IMR-90 (cell line): Measurements from ENCODE around the gene HDGF. TPM values are rescaled to one million over a fixed set of nuclear protein-coding genes. Genes with fewer than 3 reads are reported as not detected.

ENCODE experiments used
- ATAC-seq: fragments of 200-7000 bp; cut with Tn5 transposase; 2 replicates; pipeline ENCODE4 v1.9.1; 2020; ENCODE audit warnings: low read depth, mild to moderate bottlenecking, moderate library complexity
- BruUV-seq: library from RNA; stranded (reverse); fragments of 400-500 nt; replicated peaks from 2 replicates; lab custom pipeline; 2021; lab: Mats Ljungman, UMichigan
- CTCF ChIA-PET: fragments of 300-600 bp; formaldehyde crosslinking; extraction: SDS; loops from one replicate; lab custom pipeline; 2021; ENCODE audit warnings: antibody characterized with exemption; lab: Yijun Ruan, JAX
- POLR2A ChIA-PET: fragments of 300-600 bp; sonication (Branson Sonifier 250); formaldehyde crosslinking; loops from one replicate; lab custom pipeline; 2022; ENCODE audit warnings: antibody characterized with exemption; ENCODE audit not compliant: unreplicated experiment; lab: Charles Lee
- DNase-seq: peaks from one replicate; pipeline ENCODE4 v3.0.0; 2013
- H2AFZ ChIP-seq: replicated peaks from 2 replicates; pipeline ENCODE3; 2013; ENCODE audit warnings: low read length, mild to moderate bottlenecking; ENCODE audit not compliant: poor library complexity
- H2AK5ac ChIP-seq: 2 replicates; pipeline ENCODE4 v1.6.1; 2013; ENCODE audit warnings: low read depth, low read length, inconsistent platforms
- H2AK9ac ChIP-seq: replicated peaks from 2 replicates; pipeline ENCODE3; 2013; ENCODE audit warnings: mild to moderate bottlenecking, low read depth, low read length, moderate library complexity; ENCODE audit not compliant: poor library complexity
- H2BK120ac ChIP-seq: 2 replicates; pipeline ENCODE4 v1.6.1; 2013; ENCODE audit warnings: low read depth, low read length, inconsistent platforms
- H2BK15ac ChIP-seq: 3 replicates; pipeline ENCODE4 v1.6.1; 2013; ENCODE audit warnings: low read depth, low read length, inconsistent platforms
- H2BK20ac ChIP-seq: 2 replicates; pipeline ENCODE4 v1.6.1; 2013; ENCODE audit warnings: low read depth, mild to moderate bottlenecking, inconsistent platforms, low read length, moderate library complexity
- H2BK5ac ChIP-seq: 2 replicates; pipeline ENCODE4 v1.6.1; 2013; ENCODE audit warnings: mild to moderate bottlenecking, low read depth, low read length, inconsistent platforms; ENCODE audit not compliant: poor library complexity, severe bottlenecking
- H3K14ac ChIP-seq: replicated peaks from 2 replicates; pipeline ENCODE4 v1.6.1; 2013; ENCODE audit warnings: low read depth, low read length, inconsistent platforms
- H3K18ac ChIP-seq: 2 replicates; pipeline ENCODE4 v1.6.1; 2013; ENCODE audit warnings: low read depth, low read length, control low read depth
- H3K23ac ChIP-seq: 2 replicates; pipeline ENCODE4 v1.6.1; 2013; ENCODE audit warnings: low read depth, low read length, inconsistent platforms
- H3K27ac ChIP-seq: 2 replicates; pipeline ENCODE4 v1.5.1; 2013; ENCODE audit warnings: mild to moderate bottlenecking, control low read depth, low read length; ENCODE audit not compliant: insufficient read depth
- H3K27me3 ChIP-seq: 2 replicates; pipeline ENCODE4 v1.6.1; 2013; ENCODE audit warnings: low read length; ENCODE audit not compliant: control insufficient read depth, insufficient read depth
- H3K36me3 ChIP-seq: 2 replicates; pipeline ENCODE4 v1.6.1; 2013; ENCODE audit warnings: low read length, mixed read lengths; ENCODE audit not compliant: control insufficient read depth, insufficient read depth
- H3K4ac ChIP-seq: 2 replicates; pipeline ENCODE4 v1.6.1; 2013; ENCODE audit warnings: low read depth, low read length, inconsistent platforms
- H3K4me1 ChIP-seq: 2 replicates; pipeline ENCODE4 v1.6.1; 2013; ENCODE audit warnings: low read length, mixed read lengths; ENCODE audit not compliant: control insufficient read depth, insufficient read depth
- H3K4me2 ChIP-seq: 2 replicates; pipeline ENCODE4 v1.6.1; 2013; ENCODE audit warnings: low read depth, mild to moderate bottlenecking, control low read depth, low read length, moderate library complexity
- H3K4me3 ChIP-seq: 2 replicates; pipeline ENCODE4 v1.5.1; 2013; ENCODE audit warnings: low read depth, mild to moderate bottlenecking, control low read depth, low read length, moderate library complexity; ENCODE audit not compliant: insufficient read depth
- H3K56ac ChIP-seq: 2 replicates; pipeline ENCODE4 v1.6.1; 2013; ENCODE audit warnings: low read length, inconsistent platforms; ENCODE audit not compliant: insufficient read depth; ENCODE audit errors: extremely low read depth
- H3K79me1 ChIP-seq, 2 experiments: 2 replicates each; pipeline ENCODE4 v1.6.1; 2013; ENCODE audit warnings: low read length in 2 of 2, inconsistent platforms in 1 of 2, low read depth in 1 of 2
- H3K9ac ChIP-seq: 2 replicates; pipeline ENCODE4 v1.6.1; 2013; ENCODE audit warnings: low read depth, low read length, control low read depth
- H3K9me1 ChIP-seq: 2 replicates; pipeline ENCODE4 v1.6.1; 2013; ENCODE audit warnings: low read length, inconsistent platforms; ENCODE audit not compliant: insufficient read depth
- H3K9me3 ChIP-seq: 2 replicates; pipeline ENCODE4 v1.6.1; 2013; ENCODE audit warnings: low read length; ENCODE audit not compliant: control insufficient read depth, insufficient read depth
- H4K20me1 ChIP-seq: 2 replicates; pipeline ENCODE4 v1.6.1; 2013; ENCODE audit warnings: low read length, inconsistent platforms; ENCODE audit not compliant: insufficient read depth
- H4K5ac ChIP-seq: 2 replicates; pipeline ENCODE4 v1.6.1; 2013; ENCODE audit warnings: mild to moderate bottlenecking, low read depth, low read length, control low read depth
- H4K8ac ChIP-seq, 2 experiments: 2 replicates each; pipeline ENCODE4 v1.6.1; 2013; ENCODE audit warnings: low read depth in 2 of 2, low read length in 2 of 2, control low read depth in 1 of 2, inconsistent platforms in 1 of 2
- H4K91ac ChIP-seq: 2 replicates; pipeline ENCODE4 v1.6.1; 2013; ENCODE audit warnings: low read depth, low read length, inconsistent platforms; ENCODE audit not compliant: insufficient read depth
- MXI1 ChIP-seq: IDR thresholded peaks from 2 replicates; pipeline ENCODE4 v1.6.1; 2012; ENCODE audit warnings: low read depth, mild to moderate bottlenecking, low read length, moderate library complexity, borderline replicate concordance
- NFE2L2 ChIP-seq: fragments of 150-350 bp; IDR thresholded peaks from 2 replicates; pipeline ENCODE4 v1.6.1; 2016; ENCODE audit warnings: low read depth, mild to moderate bottlenecking, low read length
- SMC3 ChIP-seq: fragments of 150-350 bp; IDR thresholded peaks from 2 replicates; pipeline ENCODE4 v1.6.1; 2016; ENCODE audit warnings: low read depth, mild to moderate bottlenecking, antibody characterized with exemption, low read length, moderate library complexity
- WGBS, 2 experiments: methylation state at CpG; one replicate each; pipeline versions ENCODE4 v1.1.5 to v1.1.7; 2013; ENCODE audit warnings: missing lambda C conversion rate in 2 of 2; ENCODE audit not compliant: insufficient read length in 1 of 2; ENCODE audit errors: extremely low coverage in 2 of 2; 5-methylcytosine and 5-hydroxymethylcytosine counted together
- dilution Hi-C: fragments of 300-500 bp; cut with HindIII; formaldehyde crosslinking; loops from one replicate; pipeline ENCODE4 v1.14.3; 2018; ENCODE audit warnings: low sequenced_read_pairs; ENCODE audit not compliant: unreplicated experiment
- in situ Hi-C: fragments of 300-500 bp; cut with MboI; formaldehyde crosslinking; loops from 3 replicates; pipeline ENCODE4 v1.14.3; 2019; ENCODE audit warnings: low sequenced_read_pairs, inconsistent platforms, mixed read lengths
- intact Hi-C: fragments of 100-400 bp; cut with micrococcal nuclease; formaldehyde crosslinking; loops from 2 replicates; pipeline ENCODE4 v1.10.0; 2022
- polyA plus RNA-seq, 3 experiments: library from polyadenylated mRNA; depleted of rRNA; stranded (reverse); fragments of >200 nt; gene quantifications; 2 replicates each; pipeline ENCODE4 v1.2.3, GENCODE V29; 2012; ENCODE audit warnings: low replicate concordance in 1 of 3
- total RNA-seq: library from RNA; depleted of rRNA; stranded (reverse); fragments of >200 nt; gene quantifications from 2 replicates; pipeline ENCODE4 v1.2.3, GENCODE V29; 2012

Gene HDGF
- total and polyA plus RNA-seq, 2 of the 4 experiments (the other 2 are of a cell fraction) = 94.6 to 123 TPM

DNA sequence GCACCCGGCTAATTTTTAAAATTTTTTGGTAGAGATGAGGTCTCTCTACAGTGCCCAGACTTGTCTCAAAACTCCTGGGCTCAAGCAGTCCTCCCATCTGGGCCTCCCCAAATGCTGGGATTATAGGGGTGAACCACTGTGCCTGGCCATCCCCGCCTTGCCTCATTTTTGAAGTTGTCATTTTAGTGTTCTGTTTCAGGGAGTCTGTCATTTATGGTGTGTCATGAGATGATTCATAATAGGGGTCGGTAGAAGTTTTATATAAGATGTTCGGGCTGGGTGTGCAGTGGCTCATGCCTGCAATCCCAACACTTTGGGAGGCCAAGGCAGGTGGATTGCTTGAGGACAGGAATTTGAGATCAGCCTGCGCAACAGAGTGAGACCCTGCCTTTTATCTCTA lies 24.3 kb upstream of the HDGF start:
- no peak overlapping the region for H3K4ac ChIP-seq
- H3K27me3 ChIP-seq = no peaks in the 10 kb centered on the region
- CTCF ChIA-PET = no interaction called here
- no peak overlapping the region for H3K23ac ChIP-seq
- no peak overlapping the region for H4K5ac ChIP-seq
- H3K9me3 ChIP-seq = no peaks in the 10 kb centered on the region
- peaks cover 13% of the 10 kb centered on the region for H3K9me1 ChIP-seq
- DNase-seq = no peak
- in situ Hi-C loops (no loop called here), dilution Hi-C loops (no loop called here), intact Hi-C loops (no loop called here)
- no peak overlapping the region for H4K91ac ChIP-seq
- H3K4me2 ChIP-seq = no peak overlapping the region
- WGBS, 2 experiments = no CpG with 5 or more reads among the region's 5 CpGs
- H3K9ac ChIP-seq = no peak overlapping the region
- no peak overlapping the region for H2AK9ac ChIP-seq
- no peak overlapping the region for H3K27ac ChIP-seq
- H4K20me1 ChIP-seq = peaks cover 87% of the 10 kb centered on the region
- no peak overlapping the region for H2AFZ ChIP-seq
- H4K8ac ChIP-seq = no peak overlapping the region
- H3K56ac ChIP-seq = no peak overlapping the region
- no peak for TF ChIP-seq SMC3
- TF ChIP-seq NFE2L2 = no peak
- no peak for TF ChIP-seq MXI1
- POLR2A ChIA-PET = no interaction called here
- no peak overlapping the region for H3K14ac ChIP-seq
- ATAC-seq = no peak
- peaks cover 2% of the 10 kb centered on the region; the same call in 1 of the 2 replicates for H3K4me1 ChIP-seq
- peaks cover 1% of the 10 kb centered on the region; the same call in 1 of the 2 replicates for H3K36me3 ChIP-seq
- H3K79me1 ChIP-seq = peaks cover 14 to 76% of the 10 kb centered on the region in 2 experiments
- no peak overlapping the region for H2BK15ac ChIP-seq
- no peak overlapping the region for H2AK5ac ChIP-seq
- no peak overlapping the region for H3K18ac ChIP-seq
- H2BK20ac ChIP-seq = no peak overlapping the region
- no peak overlapping the region for H3K4me3 ChIP-seq
- BruUV-seq = no TSS peak
- no peak overlapping the region for H2BK5ac ChIP-seq
- no peak overlapping the region for H2BK120ac ChIP-seq
